HepG2 (cell line): Measurements from ENCODE around the gene SPOCD1. TPM values are rescaled to one million over a fixed set of nuclear protein-coding genes. Genes with fewer than 3 reads are reported as not detected.

ENCODE experiments used
- ATAC-seq: fragments of 200-7000 bp; cut with Tn5 transposase; 3 replicates; pipeline ENCODE4 v1.9.1; 2020; ENCODE audit warnings: mild to moderate bottlenecking, moderate library complexity
- BruUV-seq: library from RNA; stranded (reverse); fragments of 400-500 nt; replicated peaks from 2 replicates; lab custom pipeline; 2021; lab: Mats Ljungman, UMichigan
- CTCF ChIA-PET: fragments of 300-600 bp; formaldehyde crosslinking; extraction: SDS; loops from one replicate; lab custom pipeline; 2021; ENCODE audit warnings: low total read pairs, inconsistent platforms, low intra/inter-chr PET ratio; lab: Yijun Ruan, JAX
- POLR2A ChIA-PET: fragments of 350-600 bp; sonication (Branson Sonifier 250); formaldehyde crosslinking; loops from one replicate; lab custom pipeline; 2020; ENCODE audit warnings: antibody characterized with exemption, inconsistent platforms; lab: Yijun Ruan, JAX
- DNase-seq: peaks from one replicate; pipeline ENCODE4 v3.0.0-alpha.2; 2015; ENCODE audit warnings: low spot score
- FAIRE-seq: peaks from 3 replicates; lab custom pipeline; 2011; peaks lifted over from hg19 to GRCh38; lab: Jason Lieb, UNC
- H2AFZ ChIP-seq: one replicate; pipeline ENCODE4 v1.6.1; 2011; ENCODE audit warnings: low read length, inconsistent platforms
- H3K27ac ChIP-seq: fragments of 300-600 bp; 3 replicates; pipeline ENCODE4 v1.8.0; 2011; ENCODE audit warnings: mixed run types, mild to moderate bottlenecking, mixed read lengths, low read length, inconsistent platforms; ENCODE audit not compliant: insufficient read depth; ENCODE audit errors: extremely low read length
- H3K27me3 ChIP-seq, 2 experiments: fragments of 200-600 bp in 1 of 2; 2 replicates in 1 of 2; 3 replicates in 1 of 2; pipeline versions ENCODE4 v1.6.0 to v1.8.0; 2011; ENCODE audit warnings: low read length in 2 of 2, mild to moderate bottlenecking in 2 of 2, moderate library complexity in 2 of 2, inconsistent platforms in 1 of 2; ENCODE audit not compliant: insufficient read depth in 2 of 2, control insufficient read depth in 1 of 2
- H3K36me3 ChIP-seq, 2 experiments: fragments of 200-600 bp in 1 of 2; replicated peaks in 1 of 2; 2 replicates in 1 of 2; 3 replicates in 1 of 2; pipeline versions ENCODE4 v1.5.1 to v1.8.0; 2011; ENCODE audit warnings: low read length in 2 of 2, inconsistent platforms in 1 of 2; ENCODE audit not compliant: insufficient read depth in 2 of 2, control insufficient read depth in 1 of 2
- H3K4me1 ChIP-seq: 2 replicates; pipeline ENCODE4 v1.5.1; 2012; ENCODE audit warnings: low read length, inconsistent platforms; ENCODE audit not compliant: insufficient read depth
- H3K4me2 ChIP-seq: 2 replicates; pipeline ENCODE4 v1.6.0; 2011; ENCODE audit warnings: low read depth, low read length, inconsistent platforms
- H3K4me3 ChIP-seq, 3 experiments: fragments of 200-600 bp in 1 of 3; sonication (generic), shearing (Covaris generic) in 1 of 3; replicated peaks in 1 of 3; 2 replicates each; pipeline ENCODE4 v1.5.1; 2011 to 2016; ENCODE audit warnings: low read length in 3 of 3, inconsistent platforms in 2 of 3, low read depth in 2 of 3, mild to moderate bottlenecking in 2 of 3, control low read depth in 1 of 3, mixed read lengths in 1 of 3; ENCODE audit not compliant: insufficient read depth in 1 of 3
- H3K79me2 ChIP-seq: one replicate; pipeline ENCODE4 v1.6.1; 2011; ENCODE audit warnings: low read length, inconsistent platforms; ENCODE audit not compliant: insufficient read depth
- H3K9ac ChIP-seq: 2 replicates; pipeline ENCODE4 v1.6.0; 2011; ENCODE audit warnings: mild to moderate bottlenecking, low read depth, low read length, inconsistent platforms; ENCODE audit not compliant: insufficient read depth
- H3K9me3 ChIP-seq: 2 replicates; pipeline ENCODE4 v1.5.1; 2012; ENCODE audit warnings: mild to moderate bottlenecking, low read length
- H4K20me1 ChIP-seq: 2 replicates; pipeline ENCODE4 v1.6.0; 2011; ENCODE audit warnings: inconsistent platforms, mild to moderate bottlenecking, low read length, moderate library complexity; ENCODE audit not compliant: insufficient read depth
- GTF2F1 ChIP-seq: fragments of 150-350 bp; IDR thresholded peaks from 2 replicates; pipeline ENCODE4 v1.6.1; 2014; ENCODE audit warnings: low read length
- HIVEP1 ChIP-seq: sonication (generic); formaldehyde crosslinking; IDR thresholded peaks from 2 replicates; pipeline ENCODE4 v1.4.0; 2020; ENCODE audit warnings: mild to moderate bottlenecking, missing genetic modification reagents
- IRX3 ChIP-seq: sonication (generic); formaldehyde crosslinking; IDR thresholded peaks from 2 replicates; pipeline ENCODE4 v1.8.1; 2023; ENCODE audit warnings: mild to moderate bottlenecking, low read depth, missing genetic modification reagents, borderline replicate concordance
- KDM2A ChIP-seq: sonication (generic); formaldehyde crosslinking; IDR thresholded peaks from 2 replicates; pipeline ENCODE4 v1.4.0; 2020; ENCODE audit warnings: low read depth, missing genetic modification reagents, borderline replicate concordance
- PRMT3 ChIP-seq: sonication (generic); formaldehyde crosslinking; IDR thresholded peaks from 2 replicates; pipeline ENCODE4 v1.8.1; 2022; ENCODE audit warnings: low read depth, mild to moderate bottlenecking, moderate library complexity, missing genetic modification reagents, borderline replicate concordance
- SMYD3 ChIP-seq: sonication (generic); formaldehyde crosslinking; IDR thresholded peaks from 2 replicates; pipeline ENCODE4 v1.8.1; 2023; ENCODE audit warnings: mild to moderate bottlenecking, missing genetic modification reagents
- ZBTB38 ChIP-seq: sonication (generic); formaldehyde crosslinking; IDR thresholded peaks from 2 replicates; pipeline ENCODE4 v1.5.1; 2020; ENCODE audit warnings: mild to moderate bottlenecking, missing genetic modification reagents
- ZNF674 ChIP-seq: sonication (generic); formaldehyde crosslinking; IDR thresholded peaks from 2 replicates; pipeline ENCODE4 v1.5.0; 2020; ENCODE audit warnings: low read depth, mild to moderate bottlenecking, missing genetic modification reagents
- ZNF768 ChIP-seq: sonication (generic); formaldehyde crosslinking; IDR thresholded peaks from 2 replicates; pipeline ENCODE4 v1.4.0; 2020; ENCODE audit warnings: missing genetic modification reagents
- WGBS: methylation state at CpG from one replicate; pipeline ENCODE4 v1.1.6; 2017; ENCODE audit warnings: low lambda C conversion rate; 5-methylcytosine and 5-hydroxymethylcytosine counted together
- in situ Hi-C: cut with HindIII; loops from 2 replicates; pipeline ENCODE4 v1.10.0; 2017; ENCODE audit warnings: low pct_unique_long_range_greater_than_20kb; ENCODE audit not compliant: extremely low pct_ligation_motif_present
- intact Hi-C: fragments of 100-400 bp; cut with micrococcal nuclease; formaldehyde crosslinking; loops from one replicate; pipeline ENCODE4 v1.10.0; 2022; ENCODE audit not compliant: unreplicated experiment
- polyA plus RNA-seq, 8 experiments: library from polyadenylated mRNA; depleted of rRNA in 3 of 8; stranded (reverse) in 7 of 8; unstranded in 1 of 8; fragments of >200 nt; fragmentation: Illumina TruSeq in 4 of 8; extraction: Trizol in 4 of 8; gene quantifications; 2 replicates each; pipeline versions ENCODE4 v1.2.1 to v1.2.3, GENCODE V29; 2011 to 2016; ENCODE audit warnings: low read depth in 4 of 8, missing spikeins in 1 of 8, mixed read lengths in 1 of 8; ENCODE audit not compliant: insufficient read depth in 1 of 8
- total RNA-seq, 5 experiments: library from RNA; depleted of rRNA; stranded (reverse); fragments of >200 nt; fragmentation: Illumina TruSeq; extraction: Trizol; gene quantifications; 2 replicates each; pipeline ENCODE4 v1.2.3, GENCODE V29; 2016; ENCODE audit warnings: low read depth in 1 of 5
- TF ChIP-seq, protein P1 (sequence below): sonication (generic); formaldehyde crosslinking; IDR thresholded peaks from 2 replicates; pipeline ENCODE4 v1.5.0; 2020; ENCODE audit warnings: mild to moderate bottlenecking, missing genetic modification reagents, moderate library complexity
- TF ChIP-seq, protein P2 (sequence below): sonication (generic); formaldehyde crosslinking; IDR thresholded peaks from 2 replicates; pipeline ENCODE4 v1.4.0; 2020; ENCODE audit warnings: mild to moderate bottlenecking, missing genetic modification reagents, borderline replicate concordance
- TF ChIP-seq, protein P3 (sequence below): sonication (generic); formaldehyde crosslinking; IDR thresholded peaks from 2 replicates; pipeline ENCODE4 v1.5.1; 2020; ENCODE audit warnings: mild to moderate bottlenecking, missing genetic modification reagents, borderline replicate concordance
- TF ChIP-seq, protein P4 (sequence below): sonication (generic); formaldehyde crosslinking; IDR thresholded peaks from 2 replicates; pipeline ENCODE4 v1.5.0; 2020; ENCODE audit warnings: missing genetic modification reagents

Gene SPOCD1
- total and polyA plus RNA-seq, 2 of the 13 experiments (the other 11 are each of a cell fraction or from before 2014, with no cell fraction given): 0.24 to 0.29 TPM

DNA sequence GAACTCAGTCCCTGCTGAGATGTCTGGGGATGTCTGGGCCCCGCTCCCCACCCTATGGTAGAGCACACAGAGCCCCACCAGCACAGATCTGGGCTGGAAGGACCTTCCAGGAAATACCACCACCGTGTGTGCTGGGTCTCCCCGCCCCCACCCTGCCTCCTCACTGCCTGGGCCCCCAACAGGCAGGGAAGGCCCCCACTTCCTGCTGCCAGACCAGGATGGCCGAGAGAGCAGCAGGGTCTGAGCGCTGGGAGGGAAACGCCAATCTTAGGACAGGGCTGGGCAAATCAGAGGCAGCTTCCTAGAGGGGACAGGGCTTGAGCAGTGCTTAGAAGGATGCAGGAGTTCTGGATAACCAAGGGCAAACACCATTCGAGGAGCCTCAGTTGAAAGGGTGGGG is 63.6 kb downstream of the SPOCD1 start:
- no peaks in the 10 kb centered on the region for H3K79me2 ChIP-seq
- no peak overlapping the region for H3K4me2 ChIP-seq
- no peaks in the 10 kb centered on the region for H4K20me1 ChIP-seq
- no TSS peak for BruUV-seq
- ChIA-PET CTCF (no interaction called here), POLR2A (no interaction called here)
- H3K9ac ChIP-seq: no peak overlapping the region
- FAIRE-seq (no peak), DNase-seq (no peak), ATAC-seq (no peak)
- 8% methylated on average over 2 of the region's 7 CpGs for WGBS
- H3K9me3 ChIP-seq: no peaks in the 10 kb centered on the region
- intact Hi-C loops (no loop called here), in situ Hi-C loops (no loop called here)
- H3K27me3 ChIP-seq: peaks cover 5 to 73% of the 10 kb centered on the region in 2 experiments
- no peak overlapping the region for H2AFZ ChIP-seq
- 0 out of 2 replicates have a peak, but pooled peaks cover 8% of the 10 kb centered on the region for H3K4me1 ChIP-seq
- no peaks in the 10 kb centered on the region for H3K36me3 ChIP-seq
- H3K27ac ChIP-seq: no peak overlapping the region
- no peak overlapping the region for H3K4me3 ChIP-seq
- TF ChIP-seq, protein P1, sequence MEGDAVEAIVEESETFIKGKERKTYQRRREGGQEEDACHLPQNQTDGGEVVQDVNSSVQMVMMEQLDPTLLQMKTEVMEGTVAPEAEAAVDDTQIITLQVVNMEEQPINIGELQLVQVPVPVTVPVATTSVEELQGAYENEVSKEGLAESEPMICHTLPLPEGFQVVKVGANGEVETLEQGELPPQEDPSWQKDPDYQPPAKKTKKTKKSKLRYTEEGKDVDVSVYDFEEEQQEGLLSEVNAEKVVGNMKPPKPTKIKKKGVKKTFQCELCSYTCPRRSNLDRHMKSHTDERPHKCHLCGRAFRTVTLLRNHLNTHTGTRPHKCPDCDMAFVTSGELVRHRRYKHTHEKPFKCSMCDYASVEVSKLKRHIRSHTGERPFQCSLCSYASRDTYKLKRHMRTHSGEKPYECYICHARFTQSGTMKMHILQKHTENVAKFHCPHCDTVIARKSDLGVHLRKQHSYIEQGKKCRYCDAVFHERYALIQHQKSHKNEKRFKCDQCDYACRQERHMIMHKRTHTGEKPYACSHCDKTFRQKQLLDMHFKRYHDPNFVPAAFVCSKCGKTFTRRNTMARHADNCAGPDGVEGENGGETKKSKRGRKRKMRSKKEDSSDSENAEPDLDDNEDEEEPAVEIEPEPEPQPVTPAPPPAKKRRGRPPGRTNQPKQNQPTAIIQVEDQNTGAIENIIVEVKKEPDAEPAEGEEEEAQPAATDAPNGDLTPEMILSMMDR (CRISPR knock-in tag): no peak
- TF ChIP-seq, protein P2, sequence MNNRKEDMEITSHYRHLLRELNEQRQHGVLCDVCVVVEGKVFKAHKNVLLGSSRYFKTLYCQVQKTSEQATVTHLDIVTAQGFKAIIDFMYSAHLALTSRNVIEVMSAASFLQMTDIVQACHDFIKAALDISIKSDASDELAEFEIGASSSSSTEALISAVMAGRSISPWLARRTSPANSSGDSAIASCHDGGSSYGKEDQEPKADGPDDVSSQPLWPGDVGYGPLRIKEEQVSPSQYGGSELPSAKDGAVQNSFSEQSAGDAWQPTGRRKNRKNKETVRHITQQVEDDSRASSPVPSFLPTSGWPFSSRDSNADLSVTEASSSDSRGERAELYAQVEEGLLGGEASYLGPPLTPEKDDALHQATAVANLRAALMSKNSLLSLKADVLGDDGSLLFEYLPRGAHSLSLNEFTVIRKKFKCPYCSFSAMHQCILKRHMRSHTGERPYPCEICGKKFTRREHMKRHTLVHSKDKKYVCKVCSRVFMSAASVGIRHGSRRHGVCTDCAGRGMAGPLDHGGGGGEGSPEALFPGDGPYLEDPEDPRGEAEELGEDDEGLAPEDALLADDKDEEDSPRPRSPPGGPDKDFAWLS (CRISPR knock-in tag): no peak
- TF ChIP-seq GTF2F1 (no peak), SMYD3 (CRISPR knock-in tag) (no peak), PRMT3 (CRISPR knock-in tag) (no peak), HIVEP1 (CRISPR knock-in tag) (no peak), ZNF768 (no peak), IRX3 (no peak), KDM2A (no peak), ZBTB38 (no peak), ZNF674 (CRISPR knock-in tag) (no peak)
- TF ChIP-seq, protein P3, sequence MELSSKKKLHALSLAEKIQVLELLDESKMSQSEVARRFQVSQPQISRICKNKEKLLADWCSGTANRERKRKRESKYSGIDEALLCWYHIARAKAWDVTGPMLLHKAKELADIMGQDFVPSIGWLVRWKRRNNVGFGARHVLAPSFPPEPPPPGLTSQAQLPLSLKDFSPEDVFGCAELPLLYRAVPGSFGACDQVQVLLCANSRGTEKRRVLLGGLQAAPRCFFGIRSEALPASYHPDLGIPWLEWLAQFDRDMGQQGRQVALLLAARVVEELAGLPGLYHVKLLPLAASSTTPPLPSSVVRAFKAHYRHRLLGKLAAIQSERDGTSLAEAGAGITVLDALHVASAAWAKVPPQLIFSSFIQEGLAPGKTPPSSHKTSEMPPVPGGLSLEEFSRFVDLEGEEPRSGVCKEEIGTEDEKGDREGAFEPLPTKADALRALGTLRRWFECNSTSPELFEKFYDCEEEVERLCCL (CRISPR knock-in tag): no peak
- TF ChIP-seq, protein P4, sequence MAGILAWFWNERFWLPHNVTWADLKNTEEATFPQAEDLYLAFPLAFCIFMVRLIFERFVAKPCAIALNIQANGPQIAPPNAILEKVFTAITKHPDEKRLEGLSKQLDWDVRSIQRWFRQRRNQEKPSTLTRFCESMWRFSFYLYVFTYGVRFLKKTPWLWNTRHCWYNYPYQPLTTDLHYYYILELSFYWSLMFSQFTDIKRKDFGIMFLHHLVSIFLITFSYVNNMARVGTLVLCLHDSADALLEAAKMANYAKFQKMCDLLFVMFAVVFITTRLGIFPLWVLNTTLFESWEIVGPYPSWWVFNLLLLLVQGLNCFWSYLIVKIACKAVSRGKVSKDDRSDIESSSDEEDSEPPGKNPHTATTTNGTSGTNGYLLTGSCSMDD (CRISPR knock-in tag): no peak
